Upper lobe of left lung (tissue), 4 donors: ENCODE data around the gene MSH3.

Experiments
- POLR2A ChIP-seq, 4 donors: fragments of 450-650 bp; IDR thresholded peaks; one replicate each; pipeline ENCODE4 v1.5.1; 2016 to 2017; ENCODE audit warnings: antibody characterized with exemption in 4 of 4, mild to moderate bottlenecking in 2 of 4
- POLR2AphosphoS5 ChIP-seq, 2 donors: sonication (generic); formaldehyde crosslinking; IDR thresholded peaks; one replicate each; pipeline ENCODE4 v1.5.1; 2017; ENCODE audit warnings: antibody characterized with exemption in 2 of 2
- TF ChIP-seq, protein P1 (sequence below), 6 experiments: fragments of 450-650 bp in 4 of 6; fragments of 200-600 bp in 2 of 6; sonication (generic) in 2 of 6; IDR thresholded peaks; one replicate each; pipeline ENCODE4 v1.5.1; 2016 to 2019; ENCODE audit warnings: antibody characterized with exemption in 6 of 6

DNA sequence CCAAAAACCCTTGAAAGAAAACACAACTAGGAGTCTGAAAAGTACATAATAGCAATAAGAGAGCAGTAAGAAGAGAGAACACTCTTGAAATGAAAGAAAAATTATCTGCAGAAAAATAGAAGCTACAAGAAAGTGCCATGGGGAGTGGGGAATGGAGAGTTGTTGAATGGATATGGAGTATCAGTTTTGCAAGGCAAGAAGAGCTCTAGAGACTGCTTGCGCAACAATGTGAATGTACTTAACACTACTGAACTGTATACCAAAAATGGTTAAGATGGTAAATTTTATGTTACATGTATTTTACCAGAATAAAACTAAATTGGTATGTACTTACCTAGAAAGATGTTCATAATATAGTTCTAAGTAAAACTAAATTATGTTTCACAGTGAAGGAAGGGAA is 251.0 kb downstream of the MSH3 start:
- TF ChIP-seq, protein P1, sequence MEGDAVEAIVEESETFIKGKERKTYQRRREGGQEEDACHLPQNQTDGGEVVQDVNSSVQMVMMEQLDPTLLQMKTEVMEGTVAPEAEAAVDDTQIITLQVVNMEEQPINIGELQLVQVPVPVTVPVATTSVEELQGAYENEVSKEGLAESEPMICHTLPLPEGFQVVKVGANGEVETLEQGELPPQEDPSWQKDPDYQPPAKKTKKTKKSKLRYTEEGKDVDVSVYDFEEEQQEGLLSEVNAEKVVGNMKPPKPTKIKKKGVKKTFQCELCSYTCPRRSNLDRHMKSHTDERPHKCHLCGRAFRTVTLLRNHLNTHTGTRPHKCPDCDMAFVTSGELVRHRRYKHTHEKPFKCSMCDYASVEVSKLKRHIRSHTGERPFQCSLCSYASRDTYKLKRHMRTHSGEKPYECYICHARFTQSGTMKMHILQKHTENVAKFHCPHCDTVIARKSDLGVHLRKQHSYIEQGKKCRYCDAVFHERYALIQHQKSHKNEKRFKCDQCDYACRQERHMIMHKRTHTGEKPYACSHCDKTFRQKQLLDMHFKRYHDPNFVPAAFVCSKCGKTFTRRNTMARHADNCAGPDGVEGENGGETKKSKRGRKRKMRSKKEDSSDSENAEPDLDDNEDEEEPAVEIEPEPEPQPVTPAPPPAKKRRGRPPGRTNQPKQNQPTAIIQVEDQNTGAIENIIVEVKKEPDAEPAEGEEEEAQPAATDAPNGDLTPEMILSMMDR (IDR thresholded peaks at IDR 0.05) = no peak
- TF ChIP-seq POLR2AphosphoS5 (IDR thresholded peaks at IDR 0.05) (no peak), POLR2A (IDR thresholded peaks at IDR 0.05) (no peak)
